Esophagus (tissue), 2 donors: Measurements from ENCODE around the gene ABHD17A. TPM values are rescaled to one million over a fixed set of nuclear protein-coding genes. Genes with fewer than 3 reads are reported as not detected.

Experiments used
- H3K27ac ChIP-seq, 2 donors: one replicate each; pipeline ENCODE4 v1.5.1; 2013; ENCODE audit warnings: low read depth in 2 of 2, mild to moderate bottlenecking in 2 of 2, inconsistent platforms in 1 of 2, low read length in 1 of 2, moderate library complexity in 1 of 2
- H3K27me3 ChIP-seq, 2 donors: one replicate each; pipeline ENCODE4 v1.6.1; 2013; ENCODE audit warnings: low read length in 2 of 2, control low read depth in 1 of 2, mild to moderate bottlenecking in 1 of 2; ENCODE audit not compliant: insufficient read depth in 2 of 2, control insufficient read depth in 1 of 2
- H3K36me3 ChIP-seq, 2 donors: one replicate each; pipeline ENCODE4 v1.6.1; 2013; ENCODE audit warnings: low read length in 1 of 2; ENCODE audit not compliant: control insufficient read depth in 2 of 2, insufficient read depth in 2 of 2
- H3K4me1 ChIP-seq, 2 donors: one replicate each; pipeline ENCODE4 v1.6.1; 2013; ENCODE audit warnings: low read length in 1 of 2; ENCODE audit not compliant: control insufficient read depth in 2 of 2, insufficient read depth in 2 of 2
- H3K4me3 ChIP-seq, 2 donors: one replicate each; pipeline ENCODE4 v1.5.1; 2013; ENCODE audit warnings: low read length in 2 of 2, mild to moderate bottlenecking in 2 of 2, low read depth in 1 of 2, moderate library complexity in 1 of 2
- H3K9me3 ChIP-seq, 2 donors: one replicate each; pipeline ENCODE4 v1.6.1; 2013; ENCODE audit warnings: mild to moderate bottlenecking in 2 of 2, low read depth in 1 of 2, low read length in 1 of 2, moderate library complexity in 1 of 2; ENCODE audit not compliant: control insufficient read depth in 2 of 2, insufficient read depth in 1 of 2
- WGBS, 2 donors: extraction: QIAGEN DNeasy Blood & Tissue Kit; methylation state at CpG; one replicate each; pipeline ENCODE4 v1.1.7; 2013; 5-methylcytosine and 5-hydroxymethylcytosine counted together
- polyA plus RNA-seq, 2 donors: library from polyadenylated mRNA; stranded (reverse); fragments of 200-250 nt; gene quantifications; one replicate each; pipeline ENCODE4 v1.2.3, GENCODE V29; 2013
- donor health status: healthy with polysubstance abuse.
- donor health status: Bipolar disorder and iron deficiency.

Gene ABHD17A
- polyA plus RNA-seq, 2 donors, result 73.9 to 76.2 TPM

DNA sequence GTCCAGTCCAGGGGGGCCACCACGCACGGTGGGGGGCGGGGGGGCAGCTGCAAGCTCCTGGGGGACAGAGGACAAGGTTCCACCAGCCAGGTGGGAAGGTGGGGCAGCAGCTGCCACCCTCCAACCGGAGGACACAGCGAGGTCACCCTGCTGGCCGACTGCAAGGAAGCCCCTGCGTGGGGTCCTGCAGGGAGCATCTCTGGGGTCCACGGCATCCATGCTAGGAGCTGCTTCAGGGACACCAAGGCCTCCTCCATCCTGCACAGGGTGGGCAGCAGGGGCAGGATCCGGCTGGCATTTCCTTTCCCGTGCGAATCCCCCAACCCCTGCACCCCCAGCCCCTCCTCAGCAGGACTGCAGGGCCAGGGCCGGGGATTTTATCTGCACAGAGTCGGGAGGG lies 13.7 kb downstream of the ABHD17A start:
- no peak overlapping the region for H3K27ac ChIP-seq
- peaks cover 15 to 23% of the 10 kb centered on the region in 2 donors for H3K4me1 ChIP-seq
- H3K36me3 ChIP-seq, result peaks cover 0 to 3% of the 10 kb centered on the region in 2 donors
- WGBS, 2 donors, result 77 to 87% methylated on average over 13 of the region's 13 CpGs
- H3K4me3 ChIP-seq, result no peak overlapping the region
- no peaks in the 10 kb centered on the region for H3K9me3 ChIP-seq
- H3K27me3 ChIP-seq, result no peaks in the 10 kb centered on the region

DNA sequence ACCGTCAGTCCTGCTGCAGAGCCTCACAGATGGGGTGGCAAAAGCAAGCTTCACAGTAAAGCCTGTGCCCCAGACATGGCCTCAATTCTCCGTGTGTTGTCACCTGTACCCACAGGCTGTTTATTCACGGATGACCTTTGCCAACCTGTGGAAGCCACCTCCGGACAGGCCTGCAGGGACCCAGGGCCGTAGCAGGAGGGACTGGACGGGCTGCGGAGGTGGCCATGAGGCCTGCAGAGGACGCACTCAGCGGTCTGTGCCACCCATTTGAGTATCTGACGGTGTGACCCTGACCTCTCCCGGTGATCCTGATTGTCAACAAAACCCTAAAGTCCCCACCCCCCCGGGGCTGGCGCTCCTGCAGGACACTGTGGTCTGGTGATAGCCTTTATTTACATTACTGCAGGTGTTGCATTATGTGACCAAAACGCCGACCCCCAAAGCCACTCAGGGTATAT lies 14.1 kb downstream of the ABHD17A start:
- 66 to 80% methylated on average over 15 of the region's 15 CpGs for WGBS, 2 donors
- Histone ChIP-seq H3K4me3 (no peak overlapping the region), H3K27me3 (no peaks in the 10 kb centered on the region), H3K9me3 (no peaks in the 10 kb centered on the region), H3K4me1 (peaks cover 13 to 19% of the 10 kb centered on the region in 2 donors), H3K36me3 (peaks cover 0 to 3% of the 10 kb centered on the region in 2 donors), H3K27ac (no peak overlapping the region)

DNA sequence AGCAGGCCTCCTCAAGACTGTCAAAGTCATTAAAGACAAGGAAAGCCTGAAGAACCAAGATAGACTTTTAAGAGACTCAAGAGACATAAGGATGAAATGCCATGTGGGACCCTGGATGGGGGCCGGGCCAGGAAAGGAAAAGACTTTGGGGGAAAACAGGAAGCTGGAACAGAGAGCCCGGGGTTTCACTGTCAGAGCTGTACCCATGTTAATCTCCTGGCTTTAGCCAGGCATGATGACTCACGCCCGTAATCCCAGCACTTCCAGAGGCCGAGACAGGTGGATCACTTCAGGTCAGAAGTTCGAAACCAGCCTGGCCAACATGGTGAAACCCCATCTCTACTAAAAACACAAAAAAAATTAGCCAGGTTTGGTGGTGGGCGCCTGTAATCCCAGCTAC lies 16.3 kb downstream of the ABHD17A start:
- peaks cover 13 to 17% of the 10 kb centered on the region in 2 donors for H3K4me1 ChIP-seq

DNA sequence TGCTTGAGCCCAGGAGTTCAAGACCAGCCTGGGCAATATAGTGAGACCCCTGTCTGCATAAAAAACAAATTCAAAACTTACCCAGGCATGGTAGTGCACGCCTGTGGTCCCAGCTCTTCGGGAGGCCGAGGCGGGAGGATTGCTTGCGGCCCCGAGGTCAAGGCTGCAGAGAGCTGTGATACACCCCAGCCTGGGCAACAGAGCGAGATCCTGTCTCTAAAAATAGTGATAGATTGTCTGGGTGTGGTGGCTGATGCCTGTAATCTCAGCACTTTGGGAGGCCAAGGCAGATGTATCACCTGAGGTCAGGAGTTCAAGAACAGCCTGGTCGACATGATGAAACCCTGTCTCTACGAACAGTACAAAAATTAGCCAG lies 18.0 kb downstream of the ABHD17A start:
- H3K36me3 ChIP-seq, result peaks cover 0 to 3% of the 10 kb centered on the region in 2 donors
- H3K9me3 ChIP-seq, result no peaks in the 10 kb centered on the region
- no peaks in the 10 kb centered on the region for H3K27me3 ChIP-seq
- WGBS, 2 donors, result 90% methylated on average over 9 of the region's 9 CpGs
- H3K27ac ChIP-seq, result no peak overlapping the region
- no peak overlapping the region for H3K4me3 ChIP-seq
- peaks cover 1 to 4% of the 10 kb centered on the region in 2 donors for H3K4me1 ChIP-seq

More for the DNA sequence above, 16.3 kb downstream of the ABHD17A start:
- Histone ChIP-seq H3K36me3 (peaks cover 0 to 3% of the 10 kb centered on the region in 2 donors), H3K27me3 (no peaks in the 10 kb centered on the region), H3K27ac (no peak overlapping the region), H3K9me3 (no peaks in the 10 kb centered on the region), H3K4me3 (no peak overlapping the region)
- WGBS, 2 donors, result 70% methylated on average over 7 of the region's 7 CpGs

DNA sequence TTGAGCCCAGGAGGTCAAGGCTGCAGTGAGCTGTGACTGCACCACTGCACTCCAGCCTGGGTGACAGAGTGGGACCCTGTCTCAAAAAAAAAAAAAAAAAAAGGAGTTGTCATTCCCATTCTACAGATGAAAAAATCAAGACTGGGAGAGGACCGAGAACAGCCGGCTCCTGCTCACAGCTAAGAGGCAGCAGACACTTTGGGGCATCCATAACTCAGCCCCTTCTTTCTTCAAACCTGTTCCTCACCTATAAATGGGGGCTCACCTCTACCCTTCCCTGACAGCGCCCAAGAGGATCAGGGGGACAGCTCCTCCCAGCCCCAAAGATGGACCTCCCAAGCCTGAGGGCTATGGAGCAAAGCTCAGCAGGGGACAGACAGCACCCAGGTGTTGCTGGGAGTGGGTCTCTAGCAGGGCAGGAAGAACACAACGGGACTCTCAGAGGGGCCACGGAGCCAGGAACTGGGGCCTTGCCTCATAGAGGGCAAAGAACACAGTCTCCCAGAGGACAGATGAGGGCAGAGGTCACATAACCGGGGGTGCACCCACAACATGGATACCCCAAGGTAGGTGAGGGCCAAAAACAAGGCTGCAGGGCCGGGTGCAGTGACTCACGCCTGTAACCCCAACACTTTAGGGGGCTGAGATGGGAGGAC lies 18.5 kb downstream of the ABHD17A start:
- WGBS, 2 donors, result 84 to 87% methylated on average over 8 of the region's 8 CpGs
- Histone ChIP-seq H3K27me3 (no peaks in the 10 kb centered on the region), H3K9me3 (no peaks in the 10 kb centered on the region), H3K36me3 (peaks cover 0 to 3% of the 10 kb centered on the region in 2 donors), H3K4me3 (no peak overlapping the region), H3K4me1 (peaks cover 0 to 2% of the 10 kb centered on the region in 2 donors), H3K27ac (no peak overlapping the region)

DNA sequence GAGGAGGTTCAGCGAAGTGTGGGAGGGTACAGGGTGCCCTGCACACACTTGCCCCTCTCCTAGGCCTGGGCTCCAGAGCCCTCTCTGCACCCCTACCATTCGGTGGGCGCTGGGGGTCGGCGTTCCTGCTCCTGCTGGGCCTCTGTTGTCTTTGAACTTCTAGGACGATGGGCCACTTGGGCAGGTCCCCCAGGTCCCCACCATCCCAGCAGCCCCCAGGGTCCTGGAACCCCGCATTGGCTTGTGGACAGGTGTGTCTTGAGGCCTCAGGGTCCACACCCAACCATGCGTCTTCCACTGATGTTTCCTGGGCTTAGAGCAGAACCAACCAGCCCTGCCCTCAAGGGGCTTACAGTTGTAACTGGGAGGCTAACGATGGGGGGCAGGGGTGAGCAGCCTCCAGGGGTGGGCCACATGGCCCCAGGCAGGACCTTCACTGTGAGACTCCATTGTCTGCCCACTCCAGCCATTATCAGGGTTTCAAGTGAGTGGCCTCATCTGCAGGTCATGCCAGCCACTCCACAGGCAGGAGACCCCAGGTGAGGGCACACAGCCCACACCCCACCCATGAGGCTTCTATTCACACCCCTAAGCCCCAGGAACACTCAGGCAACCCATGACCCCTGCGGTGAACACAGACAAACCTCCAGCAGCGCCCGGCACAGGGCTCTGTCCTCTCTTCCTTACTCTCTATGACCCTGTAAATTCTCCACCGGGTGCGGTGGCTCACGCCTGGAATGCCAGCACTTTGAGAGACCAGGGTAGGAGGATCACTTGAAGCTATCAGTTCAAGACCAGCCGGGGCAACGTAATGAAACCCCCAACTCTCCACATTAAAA lies 19.9 kb downstream of the ABHD17A start:
- WGBS, 2 donors, result 85 to 86% methylated on average over 17 of the region's 17 CpGs
- H3K27me3 ChIP-seq, result no peaks in the 10 kb centered on the region
- H3K36me3 ChIP-seq, result no peaks in the 10 kb centered on the region
- H3K4me1 ChIP-seq, result peaks cover 5 to 10% of the 10 kb centered on the region in 2 donors
- peak overlapping the region; percentile 87 to 90 for H3K27ac ChIP-seq
- no peaks in the 10 kb centered on the region for H3K9me3 ChIP-seq
- H3K4me3 ChIP-seq, result peak overlapping the region; percentile 66 to 86

DNA sequence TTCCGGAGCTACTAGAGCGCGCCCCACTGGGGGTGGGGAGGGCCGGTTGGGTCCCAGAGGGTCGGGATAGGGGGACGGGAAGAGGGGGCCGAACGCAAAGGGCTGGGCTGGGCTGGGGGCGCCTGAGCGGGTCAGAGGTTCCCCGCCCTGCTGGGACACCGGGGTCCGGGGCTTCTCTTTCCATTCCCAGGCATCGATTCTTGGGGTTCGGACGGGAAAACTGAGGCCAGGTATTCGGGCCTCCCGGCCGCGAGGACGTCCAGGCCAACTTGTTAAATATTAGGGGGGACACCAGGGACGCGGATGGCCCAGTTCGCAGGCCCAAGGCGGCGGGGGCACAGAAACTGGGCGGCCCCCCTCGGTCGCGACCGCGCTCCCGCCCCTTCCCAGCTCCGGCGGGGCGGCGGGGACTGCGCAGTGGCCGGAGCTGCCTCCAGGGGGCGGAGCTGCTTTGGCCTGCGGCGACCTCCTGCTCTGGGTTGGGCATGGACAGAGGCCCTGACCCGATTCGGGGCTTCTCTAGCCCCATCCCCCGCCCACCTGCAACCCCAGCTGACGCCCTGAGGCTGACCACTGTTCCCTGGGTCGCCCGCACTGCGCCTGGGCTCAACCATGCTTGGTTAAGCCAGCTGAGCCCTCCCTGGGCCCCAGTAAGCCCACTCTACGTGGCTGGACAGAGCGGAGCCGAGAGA lies 20.7 kb downstream of the ABHD17A start:
- peak overlapping the region; percentile 87 to 90 for H3K27ac ChIP-seq
- H3K4me1 ChIP-seq, result peaks cover 6 to 16% of the 10 kb centered on the region in 2 donors
- peak overlapping the region; percentile 66 to 86 for H3K4me3 ChIP-seq
- no peaks in the 10 kb centered on the region for H3K9me3 ChIP-seq
- H3K36me3 ChIP-seq, result no peaks in the 10 kb centered on the region
- H3K27me3 ChIP-seq, result no peaks in the 10 kb centered on the region
- WGBS, 2 donors, result 5% methylated on average over 49 to 52 of the region's 52 CpGs

DNA sequence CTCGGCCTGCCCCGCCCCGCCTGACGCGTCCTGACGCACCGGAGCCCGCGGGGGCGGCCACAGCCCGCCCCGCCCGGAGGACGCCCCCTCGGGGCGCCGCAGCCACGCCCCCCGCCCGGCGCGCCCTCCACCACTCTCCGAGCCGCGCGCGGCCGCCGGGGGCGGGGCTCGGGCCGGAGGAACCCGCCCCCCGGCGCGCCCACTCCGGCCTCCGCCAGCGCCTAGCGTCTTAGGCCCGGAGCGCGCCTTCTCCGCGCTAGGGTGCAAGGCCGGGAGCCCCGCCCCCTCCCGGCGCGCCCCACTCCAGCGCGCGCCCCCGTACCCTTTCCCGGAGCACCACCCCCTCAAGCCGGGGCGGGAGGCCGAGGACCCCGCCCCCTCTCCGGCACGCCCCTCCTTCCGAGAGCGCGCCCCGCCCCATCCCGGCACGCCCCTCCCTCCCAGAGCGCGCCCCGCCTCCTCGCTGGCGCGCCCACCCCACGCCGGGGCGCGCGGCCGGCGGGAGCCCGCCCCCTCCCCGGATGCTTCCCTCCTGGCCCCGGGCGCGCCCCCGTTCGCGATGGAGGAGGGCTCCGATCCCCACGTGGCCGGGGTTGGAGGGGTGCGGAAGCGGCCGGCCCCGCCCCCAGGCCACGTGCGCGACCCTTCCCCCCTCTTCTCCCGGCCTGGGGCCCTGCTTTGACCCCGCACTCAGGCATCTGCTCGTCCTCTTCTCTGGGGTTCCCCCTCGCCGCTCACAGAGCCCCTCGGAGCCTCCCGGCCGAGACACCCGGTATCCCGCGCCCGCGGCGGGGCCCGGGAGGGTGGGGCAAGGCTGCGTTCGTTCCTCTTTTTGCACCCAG lies 21.4 kb downstream of the ABHD17A start:
- Histone ChIP-seq H3K27me3 (no peaks in the 10 kb centered on the region), H3K4me3 (peak overlapping the region; percentile 66 to 86), H3K4me1 (peaks cover 8 to 22% of the 10 kb centered on the region in 2 donors), H3K36me3 (no peaks in the 10 kb centered on the region), H3K9me3 (no peaks in the 10 kb centered on the region), H3K27ac (peak overlapping the region; percentile 90 to 95)
- 1% methylated on average over 50 to 115 of the region's 115 CpGs for WGBS, 2 donors

DNA sequence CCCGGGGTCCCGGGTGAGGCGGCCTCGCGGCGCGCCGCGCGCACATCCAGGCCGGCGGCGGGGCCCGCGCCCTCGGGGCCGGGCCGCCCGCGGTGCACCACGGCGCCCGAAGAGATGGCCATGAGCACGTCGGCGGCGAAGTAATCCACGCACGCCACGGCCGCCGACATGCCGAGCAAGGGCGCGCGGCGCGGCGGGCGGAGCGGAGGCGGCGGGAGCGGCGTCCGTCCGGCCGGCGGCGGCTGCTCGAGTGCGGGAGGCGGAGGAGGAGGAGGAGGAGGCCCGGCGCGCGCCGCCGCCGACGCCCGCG lies 22.0 kb downstream of the ABHD17A start, which contains the start of gene KLF16:
KLF16 (minus strand) TSS at position 252 of the 310 bp plus-strand sequence; CDS start at position 170, 82 bp downstream.
- H3K27ac ChIP-seq, result peak within 1 kb of the TSS; percentile 90 to 95
- H3K36me3 ChIP-seq, result no peaks in the 10 kb centered on the region
- no peaks in the 10 kb centered on the region for H3K9me3 ChIP-seq
- no peaks in the 10 kb centered on the region for H3K27me3 ChIP-seq
- H3K4me3 ChIP-seq, result peak within 1 kb of the TSS; percentile 86 to 90
- peaks cover 8 to 24% of the 10 kb centered on the region in 2 donors for H3K4me1 ChIP-seq
- WGBS, 2 donors, result 0 to 1% methylated on average over 51 to 63 of the region's 63 CpGs
